ENCODE data around the gene SLC30A3. TPM values are rescaled to one million over a fixed set of nuclear protein-coding genes. Genes with fewer than 3 reads are reported as not detected.

SLC30A3 gene
- total RNA-seq, 2 donors from 2014 or later = 102 TPM; not detected in 1

DNA sequence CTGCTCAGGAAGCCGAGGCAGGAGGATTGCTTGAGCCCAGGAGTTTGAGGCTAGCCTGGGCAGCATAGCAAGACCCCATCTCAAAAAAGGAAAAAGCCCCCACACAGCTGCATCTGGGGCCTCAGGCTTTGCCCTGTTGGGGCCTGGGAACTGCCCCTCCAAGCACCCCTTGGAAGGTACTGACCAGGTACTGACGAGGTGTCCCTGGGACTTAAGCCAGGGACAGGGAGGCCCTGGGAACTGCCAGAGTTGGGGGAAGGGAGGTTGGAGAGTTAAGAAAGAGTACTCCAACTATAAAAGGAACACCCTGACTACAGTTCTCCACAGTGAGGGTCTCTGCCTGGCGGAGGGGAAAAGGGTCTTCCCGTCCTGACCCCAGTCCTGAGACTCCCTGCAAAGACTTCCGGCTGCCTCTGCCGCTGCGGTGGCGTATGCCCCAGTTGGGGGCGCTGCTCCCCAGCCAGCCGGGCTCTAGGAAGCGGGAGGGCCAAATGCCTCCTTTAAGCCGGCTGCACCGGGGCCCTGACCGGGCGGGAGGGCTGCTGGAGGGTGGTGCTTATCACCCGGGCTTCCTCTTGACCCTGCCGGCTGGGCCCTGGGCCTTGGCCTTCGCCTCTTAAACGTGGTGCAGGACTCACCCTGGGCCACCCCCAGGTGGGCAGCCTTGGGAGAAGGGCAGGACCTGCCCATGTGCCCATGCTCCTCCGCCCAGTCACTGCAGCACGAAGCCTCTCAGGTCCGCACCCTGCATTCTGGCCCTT is 12.8 kb downstream of the SLC30A3 start:
- intact Hi-C loops (cut with DNase I) = no loop called here
- H3K36me3 ChIP-seq = no peaks in the 10 kb centered on the region
- DNase-seq (ENCODE audit: low spot score) = peak; percentile 27
- H3K27ac ChIP-seq = peak overlapping the region in 1 of 2 donors; percentile 21
- H3K4me1 ChIP-seq (replicated peaks) = peaks cover 11% of the 10 kb centered on the region
- no peaks in the 10 kb centered on the region for H3K27me3 ChIP-seq (replicated peaks; ENCODE audit: insufficient read depth)
- no peak overlapping the region for H3K4me3 ChIP-seq
- 47% methylated on average over 22 of the region's 22 CpGs for WGBS
- no peaks in the 10 kb centered on the region for H3K9me3 ChIP-seq
- TF ChIP-seq CTCF (IDR thresholded peaks at IDR 0.05) = peak in 3 of 4 experiments; percentile 19 to 46 (median 33)
- TF ChIP-seq POLR2A (IDR thresholded peaks at IDR 0.05) = no peak
- peak; percentile 14 for TF ChIP-seq POLR2AphosphoS5 (IDR thresholded peaks at IDR 0.05)

DNA sequence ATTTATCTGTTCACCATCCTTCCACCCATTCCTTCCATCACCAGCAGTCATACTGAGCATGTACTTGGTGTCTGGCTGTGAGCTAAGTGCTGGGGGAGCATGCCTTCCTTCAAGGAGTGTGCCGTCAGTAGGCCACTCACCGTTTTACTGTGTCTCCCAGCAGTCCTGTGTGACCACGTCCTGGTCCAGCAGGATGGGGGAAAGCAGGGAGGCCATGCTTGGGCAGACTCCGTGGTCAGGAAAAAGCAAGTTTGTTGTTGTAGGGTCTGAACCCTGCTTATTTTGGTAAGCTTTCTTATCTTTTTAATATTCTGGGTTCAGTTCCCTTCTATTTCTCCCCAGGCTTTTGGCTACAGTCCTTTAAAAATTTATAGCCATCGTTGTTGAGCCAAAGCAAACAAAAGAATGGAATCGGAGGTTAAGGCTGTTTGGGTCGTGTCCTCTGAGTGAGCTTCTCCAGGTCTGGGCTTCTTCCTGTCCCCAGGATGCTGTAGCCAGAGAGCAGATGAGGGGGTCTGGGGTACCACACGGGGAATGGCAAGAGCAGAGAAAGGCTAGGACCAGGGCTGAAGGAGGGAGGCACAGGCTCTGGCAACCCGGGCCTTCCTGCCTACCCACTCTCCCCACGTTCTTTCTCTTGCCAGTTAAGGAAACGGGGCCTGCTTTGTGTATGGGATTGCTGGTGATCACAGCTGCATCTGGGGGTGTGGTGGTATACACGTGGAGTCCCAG is 13.5 kb downstream of the SLC30A3 start:
- WGBS = 20% methylated on average over 12 of the region's 12 CpGs
- DNase-seq (ENCODE audit: low spot score) = peak; percentile 15
- Histone ChIP-seq H3K4me1 (replicated peaks) (peaks cover 11% of the 10 kb centered on the region), H3K4me3 (no peak overlapping the region), H3K9me3 (no peaks in the 10 kb centered on the region), H3K36me3 (no peaks in the 10 kb centered on the region), H3K27ac (peak overlapping the region in 1 of 2 donors; percentile 21), H3K27me3 (replicated peaks; ENCODE audit: insufficient read depth) (no peaks in the 10 kb centered on the region)
- TF ChIP-seq POLR2A (IDR thresholded peaks at IDR 0.05) (no peak), CTCF (IDR thresholded peaks at IDR 0.05) (no peak), POLR2AphosphoS5 (IDR thresholded peaks at IDR 0.05) (peak; percentile 12)
- intact Hi-C loops (cut with DNase I) = no loop called here

- TF ChIP-seq CTCF (IDR thresholded peaks at IDR 0.05) (no peak), POLR2A (IDR thresholded peaks at IDR 0.05) (no peak), POLR2AphosphoS5 (IDR thresholded peaks at IDR 0.05) (no peak)
- intact Hi-C loops (cut with DNase I) = no loop called here
- Histone ChIP-seq H3K27ac (no peak overlapping the region), H3K27me3 (replicated peaks; ENCODE audit: insufficient read depth) (no peaks in the 10 kb centered on the region), H3K36me3 (no peaks in the 10 kb centered on the region), H3K4me1 (replicated peaks) (peaks cover 11% of the 10 kb centered on the region), H3K4me3 (no peak overlapping the region), H3K9me3 (no peaks in the 10 kb centered on the region)
- DNase-seq (ENCODE audit: low spot score) = no peak
- WGBS = 93% methylated on average over 4 of the region's 4 CpGs
Measured at GRCh38 chr2:27247893-27248292, 15.0 kb downstream of the SLC30A3 start.

GRCh38 chr2:27245626-27246025 is 17.2 kb downstream of the SLC30A3 start:
- Histone ChIP-seq H3K9me3 (no peaks in the 10 kb centered on the region), H3K27me3 (replicated peaks; ENCODE audit: insufficient read depth) (no peaks in the 10 kb centered on the region), H3K4me1 (replicated peaks) (peaks cover 11% of the 10 kb centered on the region), H3K27ac (no peak overlapping the region), H3K4me3 (no peak overlapping the region), H3K36me3 (peaks cover 0 to 10% of the 10 kb centered on the region in 2 donors)
- WGBS = 79% methylated on average over 4 of the region's 4 CpGs
- no peak for DNase-seq (ENCODE audit: low spot score)
- intact Hi-C loops (cut with DNase I) = no loop called here
- no peak for TF ChIP-seq POLR2A (IDR thresholded peaks at IDR 0.05)
- TF ChIP-seq POLR2AphosphoS5 (IDR thresholded peaks at IDR 0.05) = no peak
- TF ChIP-seq CTCF (IDR thresholded peaks at IDR 0.05) = no peak
